Suprapubic skin (tissue), 4 donors: ENCODE results near the gene KRTAP9-4.

Experiments
- EP300 ChIP-seq: sonication (generic); formaldehyde crosslinking; IDR thresholded peaks from one replicate; pipeline ENCODE4 v1.6.1; 2017; ENCODE audit warnings: antibody characterized with exemption
- POLR2A ChIP-seq, 2 donors: fragments of 450-650 bp; IDR thresholded peaks; one replicate each; pipeline ENCODE4 v1.6.1; 2017; ENCODE audit warnings: antibody characterized with exemption in 2 of 2, mild to moderate bottlenecking in 2 of 2, moderate library complexity in 2 of 2
- POLR2AphosphoS5 ChIP-seq, 3 donors: sonication (generic); formaldehyde crosslinking; IDR thresholded peaks; one replicate each; pipeline ENCODE4 v1.6.1; 2017; ENCODE audit warnings: antibody characterized with exemption in 3 of 3
- TF ChIP-seq, protein P1 (sequence below), 2 donors: fragments of 200-600 bp in 1 of 2; fragments of 450-650 bp in 1 of 2; sonication (generic) in 1 of 2; IDR thresholded peaks; one replicate each; pipeline ENCODE4 v1.5.1; 2016 to 2019; ENCODE audit warnings: antibody characterized with exemption in 2 of 2, mild to moderate bottlenecking in 1 of 2, moderate library complexity in 1 of 2

- TF ChIP-seq, protein P1, sequence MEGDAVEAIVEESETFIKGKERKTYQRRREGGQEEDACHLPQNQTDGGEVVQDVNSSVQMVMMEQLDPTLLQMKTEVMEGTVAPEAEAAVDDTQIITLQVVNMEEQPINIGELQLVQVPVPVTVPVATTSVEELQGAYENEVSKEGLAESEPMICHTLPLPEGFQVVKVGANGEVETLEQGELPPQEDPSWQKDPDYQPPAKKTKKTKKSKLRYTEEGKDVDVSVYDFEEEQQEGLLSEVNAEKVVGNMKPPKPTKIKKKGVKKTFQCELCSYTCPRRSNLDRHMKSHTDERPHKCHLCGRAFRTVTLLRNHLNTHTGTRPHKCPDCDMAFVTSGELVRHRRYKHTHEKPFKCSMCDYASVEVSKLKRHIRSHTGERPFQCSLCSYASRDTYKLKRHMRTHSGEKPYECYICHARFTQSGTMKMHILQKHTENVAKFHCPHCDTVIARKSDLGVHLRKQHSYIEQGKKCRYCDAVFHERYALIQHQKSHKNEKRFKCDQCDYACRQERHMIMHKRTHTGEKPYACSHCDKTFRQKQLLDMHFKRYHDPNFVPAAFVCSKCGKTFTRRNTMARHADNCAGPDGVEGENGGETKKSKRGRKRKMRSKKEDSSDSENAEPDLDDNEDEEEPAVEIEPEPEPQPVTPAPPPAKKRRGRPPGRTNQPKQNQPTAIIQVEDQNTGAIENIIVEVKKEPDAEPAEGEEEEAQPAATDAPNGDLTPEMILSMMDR (IDR thresholded peaks at IDR 0.05) = no peak
- TF ChIP-seq POLR2AphosphoS5 (IDR thresholded peaks at IDR 0.05) = no peak
- TF ChIP-seq POLR2A (IDR thresholded peaks at IDR 0.05) = no peak
- TF ChIP-seq EP300 = no peak
These were observed 22.4 kb downstream of the KRTAP9-4 start for GRCh38 chr17:41271858-41272257.
